Vagina (tissue), 2 donors: ENCODE measurements around the gene MTA3. TPM values are rescaled to one million over a fixed set of nuclear protein-coding genes. Genes with fewer than 3 reads are reported as not detected.

Experiments
- DNase-seq, 2 donors: peaks; one replicate each; pipeline ENCODE4 v3.0.0-alpha.2; 2017; ENCODE audit errors: extremely low spot score in 2 of 2
- H3K27ac ChIP-seq: fragments of 200-600 bp; sonication (generic); one replicate; pipeline ENCODE4 v1.5.1; 2019
- H3K27me3 ChIP-seq: fragments of 200-600 bp; sonication (generic); one replicate; pipeline ENCODE4 v1.5.1; 2019
- H3K36me3 ChIP-seq, 2 donors: fragments of 200-600 bp; sonication (generic); one replicate each; pipeline ENCODE4 v1.5.1; 2017 to 2019
- H3K4me1 ChIP-seq: fragments of 200-600 bp; sonication (generic); one replicate; pipeline ENCODE4 v1.5.1; 2019
- H3K4me3 ChIP-seq, 2 donors: fragments of 200-600 bp; sonication (generic); 1 replicate in 1 of 2; 2 replicates in 1 of 2; pipeline ENCODE4 v1.5.1; 2016 to 2019
- H3K9me3 ChIP-seq: fragments of 200-600 bp; sonication (generic); one replicate; pipeline ENCODE4 v1.5.1; 2019
- CTCF ChIP-seq, 3 experiments: fragments of 450-650 bp in 2 of 3; fragments of 200-600 bp in 1 of 3; sonication (generic) in 1 of 3; IDR thresholded peaks; one replicate each; pipeline ENCODE4 v1.5.1; 2017 to 2019; ENCODE audit warnings: antibody characterized with exemption in 3 of 3, mild to moderate bottlenecking in 2 of 3, moderate library complexity in 2 of 3
- POLR2A ChIP-seq, 2 donors: fragments of 450-650 bp; IDR thresholded peaks; one replicate each; pipeline ENCODE4 v1.6.1; 2017; ENCODE audit warnings: antibody characterized with exemption in 2 of 2, mild to moderate bottlenecking in 2 of 2, moderate library complexity in 2 of 2
- POLR2AphosphoS5 ChIP-seq, 2 donors: sonication (generic); formaldehyde crosslinking; IDR thresholded peaks; one replicate each; pipeline ENCODE4 v1.9.0; 2017; ENCODE audit warnings: antibody characterized with exemption in 2 of 2, mild to moderate bottlenecking in 2 of 2, low read depth in 1 of 2; ENCODE audit not compliant: insufficient read depth in 1 of 2
- intact Hi-C: fragments of 100-400 bp; cut with DNase I; formaldehyde crosslinking; loops from one replicate; pipeline ENCODE4 v1.15.1; 2023
- total RNA-seq: library from RNA; depleted of rRNA; stranded (reverse); fragments of >200 nt; gene quantifications from one replicate; pipeline ENCODE4 v1.2.3, GENCODE V29; 2016

MTA3 gene
- total RNA-seq, 1 donor from 2014 or later: 46.7 TPM

- Histone ChIP-seq H3K4me1 (no peaks in the 10 kb centered on the region), H3K9me3 (no peaks in the 10 kb centered on the region), H3K27ac (no peak overlapping the region), H3K27me3 (no peaks in the 10 kb centered on the region), H3K4me3 (no peak overlapping the region), H3K36me3 (no peaks in the 10 kb centered on the region)
- TF ChIP-seq POLR2A (IDR thresholded peaks at IDR 0.05): no peak
- peak in 1 of 2 donors; percentile 61 for DNase-seq
- intact Hi-C loops: no loop called here
These were observed 200.3 kb downstream of the MTA3 start for GRCh38 chr2:42768706-42769256.

DNA sequence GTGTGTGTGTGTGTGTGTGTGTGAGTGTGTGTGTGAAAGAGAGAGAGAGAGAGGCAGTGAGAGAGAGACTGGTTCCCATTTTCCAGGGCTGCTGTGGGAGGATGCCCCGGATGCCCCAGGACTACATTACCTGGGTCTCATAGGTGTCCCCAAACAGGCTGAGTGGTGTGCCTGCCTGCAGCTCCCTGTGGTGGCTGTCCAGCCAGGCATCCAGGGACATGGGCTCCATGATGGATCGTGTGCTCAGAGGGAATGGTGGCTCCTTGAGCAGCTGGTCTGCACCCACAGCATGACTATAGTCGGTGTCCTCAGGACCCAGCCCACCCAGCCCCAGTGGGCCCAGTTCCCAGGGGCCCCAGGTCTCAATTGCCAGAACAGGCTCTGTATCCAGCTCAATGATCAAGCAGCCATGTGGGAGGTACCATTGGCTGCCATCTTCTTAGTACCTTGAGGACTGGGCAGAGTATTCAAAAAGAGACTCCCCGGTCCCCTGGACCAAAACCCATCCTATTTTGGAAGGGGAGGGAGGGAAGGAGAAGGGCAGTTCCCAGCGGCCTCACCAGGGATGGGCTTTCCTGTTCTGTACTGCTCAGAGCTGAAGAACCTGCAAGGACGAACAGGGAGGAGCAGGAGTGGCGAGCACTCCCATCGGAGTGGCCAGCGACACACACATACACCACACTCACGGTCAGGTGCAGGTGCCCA lies 201.3 kb downstream of the MTA3 start:
- intact Hi-C loops: no loop called here
- Histone ChIP-seq H3K9me3 (no peaks in the 10 kb centered on the region), H3K36me3 (no peaks in the 10 kb centered on the region), H3K4me3 (no peak overlapping the region), H3K27me3 (no peaks in the 10 kb centered on the region), H3K4me1 (no peaks in the 10 kb centered on the region), H3K27ac (no peak overlapping the region)
- peak in 1 of 2 donors; percentile 64 for DNase-seq
- TF ChIP-seq POLR2A (IDR thresholded peaks at IDR 0.05) (no peak), POLR2AphosphoS5 (IDR thresholded peaks at IDR 0.05; ENCODE audit: insufficient read depth in 1 of 2, low read depth in 1 of 2) (no peak), CTCF (IDR thresholded peaks at IDR 0.05) (no peak)

DNA sequence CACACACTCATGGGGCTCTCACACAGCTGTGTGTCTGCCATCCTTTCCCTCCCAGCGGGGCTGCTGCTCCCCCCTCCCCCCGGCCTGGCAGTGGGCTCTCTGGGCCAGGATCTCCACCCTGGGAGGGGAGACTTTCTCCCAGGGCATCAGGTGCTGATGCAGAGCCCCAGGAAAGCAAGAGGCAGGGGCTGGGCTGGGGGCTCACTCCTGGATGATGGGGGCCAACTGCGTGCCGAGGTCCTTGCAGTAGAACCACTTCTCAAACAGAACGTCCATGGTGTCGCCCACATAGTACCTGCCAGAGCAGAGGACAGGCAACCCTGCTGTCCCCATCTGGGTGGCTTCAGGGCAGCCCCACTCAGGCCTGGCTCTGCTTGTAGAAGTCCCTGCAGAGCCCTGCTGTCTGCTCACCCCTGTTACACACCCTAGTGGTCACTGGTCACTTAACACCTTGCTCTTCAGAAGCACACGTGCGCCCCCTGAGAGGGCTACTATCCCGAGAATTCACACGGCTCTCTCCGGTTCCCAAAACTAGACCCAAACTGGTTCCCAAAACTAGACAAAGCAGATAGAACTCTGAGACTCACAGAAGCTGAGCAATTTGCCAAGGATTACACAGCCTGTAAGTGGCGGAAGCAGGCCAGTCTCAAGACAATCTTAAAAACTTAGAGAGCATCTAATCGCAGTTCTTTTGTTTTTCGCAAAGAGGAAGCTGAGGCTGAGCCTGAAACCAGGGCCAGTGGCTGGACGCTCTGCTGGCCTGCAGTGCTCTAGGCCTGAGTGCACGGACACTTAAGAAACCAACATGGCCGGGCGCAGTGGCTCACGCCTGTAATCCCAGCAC lies 202.1 kb downstream of the MTA3 start:
- TF ChIP-seq CTCF (IDR thresholded peaks at IDR 0.05) (peak in 1 of 3 experiments; percentile 23), POLR2AphosphoS5 (IDR thresholded peaks at IDR 0.05; ENCODE audit: insufficient read depth in 1 of 2, low read depth in 1 of 2) (no peak)
- no peaks in the 10 kb centered on the region for H3K36me3 ChIP-seq
- no peaks in the 10 kb centered on the region for H3K27me3 ChIP-seq
- H3K4me3 ChIP-seq: no peak overlapping the region
- DNase-seq: peak; percentile 75 to 92
- no peak overlapping the region for H3K27ac ChIP-seq
- intact Hi-C loops: no loop called here
- no peaks in the 10 kb centered on the region for H3K9me3 ChIP-seq
- H3K4me1 ChIP-seq: no peaks in the 10 kb centered on the region

GRCh38 chr2:42771546-42772153 lies 203.2 kb downstream of the MTA3 start:
- Histone ChIP-seq H3K4me3 (no peak overlapping the region), H3K27ac (no peak overlapping the region), H3K9me3 (no peaks in the 10 kb centered on the region), H3K27me3 (no peaks in the 10 kb centered on the region), H3K4me1 (no peaks in the 10 kb centered on the region), H3K36me3 (no peaks in the 10 kb centered on the region)
- intact Hi-C loops: no loop called here
- TF ChIP-seq CTCF (IDR thresholded peaks at IDR 0.05) (no peak), POLR2A (IDR thresholded peaks at IDR 0.05) (no peak), POLR2AphosphoS5 (IDR thresholded peaks at IDR 0.05; ENCODE audit: insufficient read depth in 1 of 2, low read depth in 1 of 2) (no peak)
- DNase-seq: peak; percentile 58 to 72

DNA sequence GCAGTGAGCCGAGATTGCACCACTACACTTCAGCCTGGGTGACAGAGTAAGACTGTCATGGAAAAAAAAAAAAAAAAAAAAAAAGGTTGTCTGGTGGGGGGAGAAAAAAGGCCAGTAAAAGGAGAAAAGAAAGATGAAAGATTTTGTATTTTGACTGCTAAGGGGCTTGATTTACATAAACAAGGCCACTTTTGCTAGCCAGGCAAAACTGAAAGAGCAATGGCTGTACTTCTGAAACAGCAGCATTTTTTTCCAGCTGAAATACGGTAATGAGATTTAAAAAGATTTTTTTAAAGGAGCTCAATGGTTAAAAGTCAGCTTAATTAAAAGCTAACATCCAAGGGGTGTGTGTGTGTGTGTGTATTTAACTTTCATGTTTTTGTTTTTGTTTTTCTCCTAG lies 206.8 kb downstream of the MTA3 start:
- H3K4me1 ChIP-seq: no peaks in the 10 kb centered on the region
- no peak overlapping the region for H3K27ac ChIP-seq
- intact Hi-C loops: no loop called here
- no peak for DNase-seq
- H3K27me3 ChIP-seq: no peaks in the 10 kb centered on the region
- TF ChIP-seq POLR2AphosphoS5 (IDR thresholded peaks at IDR 0.05; ENCODE audit: insufficient read depth in 1 of 2, low read depth in 1 of 2): no peak
- TF ChIP-seq CTCF (IDR thresholded peaks at IDR 0.05): no peak
- TF ChIP-seq POLR2A (IDR thresholded peaks at IDR 0.05): no peak
- H3K36me3 ChIP-seq: no peaks in the 10 kb centered on the region
- H3K9me3 ChIP-seq: no peaks in the 10 kb centered on the region
- no peak overlapping the region for H3K4me3 ChIP-seq
